Smooth muscle cell (in vitro differentiated cells): ENCODE results near the gene ACADS. TPM values are rescaled to one million over a fixed set of nuclear protein-coding genes. Genes with fewer than 3 reads are reported as not detected.

Experiments
- DNase-seq: peaks from one replicate; lab custom pipeline; 2025; ENCODE audit not compliant: unreplicated experiment; lab: John Stamatoyannopoulos, UW
- H2AFZ ChIP-seq: fragments of 200-600 bp; sonication (generic); 2 replicates; pipeline ENCODE4 v1.6.0; 2016; ENCODE audit warnings: antibody characterized with exemption, low read depth, mild to moderate bottlenecking
- H3F3A ChIP-seq: fragments of 200-600 bp; sonication (generic); 2 replicates; pipeline ENCODE4 v1.6.0; 2017; ENCODE audit warnings: antibody characterized with exemption, low read depth
- H3K27ac ChIP-seq: fragments of 200-600 bp; sonication (generic); 2 replicates; pipeline ENCODE4 v1.5.1; 2016; ENCODE audit warnings: low read depth, mild to moderate bottlenecking
- H3K27me3 ChIP-seq: fragments of 200-600 bp; sonication (generic); 2 replicates; pipeline ENCODE4 v1.6.1; 2016; ENCODE audit warnings: low read depth, mild to moderate bottlenecking
- H3K36me3 ChIP-seq: fragments of 200-600 bp; sonication (generic); 2 replicates; pipeline ENCODE4 v1.5.1; 2016; ENCODE audit warnings: low read depth
- H3K4me1 ChIP-seq: fragments of 200-600 bp; sonication (generic); 2 replicates; pipeline ENCODE4 v1.5.1; 2016; ENCODE audit warnings: low read depth
- H3K4me2 ChIP-seq: fragments of 200-600 bp; sonication (generic); 2 replicates; pipeline ENCODE4 v1.6.0; 2016; ENCODE audit warnings: mild to moderate bottlenecking
- H3K4me3 ChIP-seq: fragments of 200-600 bp; sonication (generic); 2 replicates; pipeline ENCODE4 v1.5.1; 2016; ENCODE audit warnings: mild to moderate bottlenecking
- H3K79me2 ChIP-seq: fragments of 200-600 bp; sonication (generic); 2 replicates; pipeline ENCODE4 v1.6.0; 2016; ENCODE audit warnings: low read depth, mild to moderate bottlenecking
- H3K9ac ChIP-seq: fragments of 200-600 bp; sonication (generic); 2 replicates; pipeline ENCODE4 v1.6.0; 2016; ENCODE audit warnings: low read depth
- H3K9me3 ChIP-seq: fragments of 200-600 bp; sonication (generic); replicated peaks from 2 replicates; pipeline ENCODE4 v1.5.1; 2016; ENCODE audit warnings: low read depth
- H4K20me1 ChIP-seq: fragments of 200-600 bp; sonication (generic); 2 replicates; pipeline ENCODE4 v1.6.0; 2016; ENCODE audit warnings: low read depth
- WGBS: methylation state at CpG from one replicate; pipeline ENCODE4 v1.1.7; 2016; ENCODE audit warnings: low lambda C conversion rate; 5-methylcytosine and 5-hydroxymethylcytosine counted together
- polyA plus RNA-seq: library from polyadenylated mRNA; unstranded; fragments of >200 nt; fragmentation: Nextera tagmentation; extraction: Ambion mirVana; gene quantifications from 2 replicates; pipeline ENCODE4 v1.2.1, GENCODE V29; 2016
- total RNA-seq: library from RNA; depleted of rRNA; stranded (reverse); fragments of >200 nt; gene quantifications from 2 replicates; pipeline ENCODE4 v1.2.3, GENCODE V29; 2014
- TF ChIP-seq, protein P1 (sequence below): fragments of 200-600 bp; sonication (generic); IDR thresholded peaks from 2 replicates; pipeline ENCODE4 v1.5.1; 2017; ENCODE audit warnings: borderline replicate concordance, mild to moderate bottlenecking, antibody characterized with exemption; ENCODE audit not compliant: insufficient read depth, poor library complexity, severe bottlenecking

ACADS gene
- total and polyA plus RNA-seq, 2 experiments from 2014 or later = 3.7 to 14.0 TPM

DNA sequence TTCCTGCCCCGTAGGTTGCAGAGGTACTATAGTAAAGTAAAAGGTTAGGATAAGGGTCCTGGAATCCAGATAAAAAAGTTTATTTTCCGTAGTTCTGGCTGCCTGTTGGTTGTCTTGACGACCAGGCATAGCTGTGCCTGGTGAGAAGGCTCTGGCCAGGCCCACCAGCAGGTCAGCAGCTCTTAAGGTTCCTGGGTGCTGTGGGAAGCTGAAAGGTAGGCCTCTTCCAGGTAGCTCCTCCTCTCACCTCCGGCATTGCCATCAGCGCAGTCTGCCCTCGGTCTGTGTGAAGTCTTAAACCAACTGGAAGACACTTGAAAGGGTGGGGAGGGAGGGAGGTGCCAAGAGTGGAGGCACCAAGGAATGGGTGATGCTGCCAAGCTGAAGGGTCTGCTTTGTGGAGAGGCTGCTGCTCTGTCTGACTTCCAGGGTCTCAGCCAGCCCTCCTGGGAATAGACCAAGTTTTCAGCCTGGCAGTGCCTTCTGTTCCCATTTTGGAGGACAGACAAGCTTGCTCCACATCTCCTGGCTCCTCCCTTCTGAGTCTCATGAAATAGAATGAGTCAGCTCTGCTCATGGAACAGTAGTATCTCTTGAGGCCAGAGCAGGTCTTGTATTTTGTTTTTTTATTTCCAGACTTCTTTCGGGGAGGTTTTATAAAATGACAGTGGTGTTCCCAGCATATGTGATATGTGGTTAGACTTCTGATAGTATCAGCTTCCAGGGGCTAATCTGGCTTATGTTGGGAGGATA lies 5.2 kb upstream of the ACADS start:
- H3K9ac ChIP-seq = no peak overlapping the region
- peak overlapping the region; percentile 8 for H3K4me2 ChIP-seq
- peaks cover 7% of the 10 kb centered on the region for H3K4me1 ChIP-seq
- H4K20me1 ChIP-seq = peaks cover 26% of the 10 kb centered on the region
- H3F3A ChIP-seq = no peaks in the 10 kb centered on the region
- H3K79me2 ChIP-seq = no peaks in the 10 kb centered on the region
- H3K36me3 ChIP-seq = peaks cover 6% of the 10 kb centered on the region
- TF ChIP-seq, protein P1, sequence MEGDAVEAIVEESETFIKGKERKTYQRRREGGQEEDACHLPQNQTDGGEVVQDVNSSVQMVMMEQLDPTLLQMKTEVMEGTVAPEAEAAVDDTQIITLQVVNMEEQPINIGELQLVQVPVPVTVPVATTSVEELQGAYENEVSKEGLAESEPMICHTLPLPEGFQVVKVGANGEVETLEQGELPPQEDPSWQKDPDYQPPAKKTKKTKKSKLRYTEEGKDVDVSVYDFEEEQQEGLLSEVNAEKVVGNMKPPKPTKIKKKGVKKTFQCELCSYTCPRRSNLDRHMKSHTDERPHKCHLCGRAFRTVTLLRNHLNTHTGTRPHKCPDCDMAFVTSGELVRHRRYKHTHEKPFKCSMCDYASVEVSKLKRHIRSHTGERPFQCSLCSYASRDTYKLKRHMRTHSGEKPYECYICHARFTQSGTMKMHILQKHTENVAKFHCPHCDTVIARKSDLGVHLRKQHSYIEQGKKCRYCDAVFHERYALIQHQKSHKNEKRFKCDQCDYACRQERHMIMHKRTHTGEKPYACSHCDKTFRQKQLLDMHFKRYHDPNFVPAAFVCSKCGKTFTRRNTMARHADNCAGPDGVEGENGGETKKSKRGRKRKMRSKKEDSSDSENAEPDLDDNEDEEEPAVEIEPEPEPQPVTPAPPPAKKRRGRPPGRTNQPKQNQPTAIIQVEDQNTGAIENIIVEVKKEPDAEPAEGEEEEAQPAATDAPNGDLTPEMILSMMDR = no peak
- 77% methylated on average over 7 of the region's 7 CpGs for WGBS
- no peaks in the 10 kb centered on the region for H3K27me3 ChIP-seq
- no peaks in the 10 kb centered on the region for H3K9me3 ChIP-seq
- no peak for DNase-seq
- peak overlapping the region; percentile 49 for H3K27ac ChIP-seq
- no peak overlapping the region for H2AFZ ChIP-seq
- H3K4me3 ChIP-seq = no peak overlapping the region

DNA sequence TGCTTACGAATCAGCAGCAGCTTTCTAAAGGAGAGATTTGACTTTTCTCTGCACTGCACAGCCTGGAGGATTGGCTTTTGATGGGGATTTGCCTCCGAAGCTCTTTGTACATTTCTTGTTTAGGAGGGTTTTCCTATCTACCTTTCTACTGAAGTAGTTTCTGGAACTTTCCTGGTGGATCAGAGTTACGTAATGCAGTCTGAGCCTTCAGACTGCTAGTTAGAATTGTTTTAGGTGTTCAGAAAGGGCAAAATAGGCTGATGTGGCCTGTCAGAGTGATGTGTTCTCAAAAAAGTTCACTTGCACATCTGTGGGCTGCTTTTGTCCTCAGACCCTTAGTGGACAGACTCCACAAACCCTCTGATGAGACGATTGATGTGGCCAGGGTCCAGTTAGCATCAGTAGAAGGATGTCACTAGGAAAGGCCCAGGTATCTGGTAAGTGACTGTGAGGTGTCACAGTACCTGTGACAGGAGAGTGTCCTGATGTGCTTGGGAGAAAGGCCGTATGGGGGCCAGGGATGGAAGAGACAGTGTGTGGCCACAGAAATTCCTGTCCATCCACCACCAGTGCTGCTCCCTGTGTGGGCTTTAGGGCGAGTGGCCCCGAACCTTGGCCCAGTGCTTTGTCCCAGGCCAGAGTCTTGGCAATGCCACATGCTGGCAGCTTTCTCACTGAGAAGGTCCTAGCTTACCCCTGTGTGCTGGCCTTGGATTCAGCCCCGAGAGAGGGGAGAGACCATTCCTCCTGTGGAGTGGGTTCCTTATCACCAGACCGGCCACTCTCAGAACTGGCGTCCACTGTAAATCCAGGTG lies 4.4 kb upstream of the ACADS start:
- Histone ChIP-seq H3F3A (no peaks in the 10 kb centered on the region), H3K79me2 (no peaks in the 10 kb centered on the region), H3K27ac (peak overlapping the region; percentile 49), H3K27me3 (no peaks in the 10 kb centered on the region), H3K4me1 (peaks cover 7% of the 10 kb centered on the region), H4K20me1 (peaks cover 20% of the 10 kb centered on the region), H3K4me3 (no peak overlapping the region), H3K4me2 (no peak overlapping the region), H3K36me3 (peaks cover 6% of the 10 kb centered on the region), H3K9me3 (no peaks in the 10 kb centered on the region), H2AFZ (no peak overlapping the region), H3K9ac (no peak overlapping the region)
- WGBS = 86% methylated on average over 10 of the region's 10 CpGs
- TF ChIP-seq, protein P1 = no peak
- DNase-seq = no peak

DNA sequence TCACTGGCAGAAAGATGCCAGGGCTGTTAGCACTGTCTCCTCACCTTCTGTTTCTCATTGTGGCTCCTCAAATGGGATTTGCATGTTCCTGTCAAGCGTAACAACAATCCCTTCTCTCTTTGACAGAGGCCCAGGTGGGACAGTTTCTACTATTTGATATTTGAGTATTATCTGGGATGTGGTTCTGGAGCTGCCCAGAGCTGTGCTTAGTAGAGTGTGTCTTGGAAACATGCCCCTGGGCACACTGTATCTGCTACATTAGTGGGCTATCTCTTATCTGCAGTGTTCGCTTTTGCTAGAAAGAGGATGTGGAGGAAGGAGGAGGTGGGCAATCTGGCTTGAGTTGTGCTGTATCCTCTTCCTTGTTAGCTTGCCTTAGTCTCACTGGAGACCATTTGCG lies 3.8 kb upstream of the ACADS start:
- DNase-seq = no peak
- TF ChIP-seq, protein P1 = no peak
- H3K9me3 ChIP-seq = no peaks in the 10 kb centered on the region
- no peak overlapping the region for H3K27ac ChIP-seq
- H3K4me2 ChIP-seq = no peak overlapping the region
- no peaks in the 10 kb centered on the region for H3K27me3 ChIP-seq
- no peak overlapping the region for H3K9ac ChIP-seq
- H3K79me2 ChIP-seq = no peaks in the 10 kb centered on the region
- peaks cover 20% of the 10 kb centered on the region for H4K20me1 ChIP-seq
- no peaks in the 10 kb centered on the region for H3F3A ChIP-seq
- H3K4me3 ChIP-seq = no peak overlapping the region
- H3K4me1 ChIP-seq = peaks cover 7% of the 10 kb centered on the region
- WGBS = 92% methylated on average over 3 of the region's 3 CpGs
- peaks cover 6% of the 10 kb centered on the region for H3K36me3 ChIP-seq
- H2AFZ ChIP-seq = no peak overlapping the region
